Testis (tissue), 3 donors: Measurements from ENCODE around the gene FREM1. TPM values are rescaled to one million over a fixed set of nuclear protein-coding genes. Genes with fewer than 3 reads are reported as not detected.

ENCODE experiments used
- DNase-seq: peaks from one replicate; pipeline ENCODE4 v3.0.0-alpha.2; 2019
- H3K27ac ChIP-seq, 2 donors: fragments of 200-600 bp; sonication (generic); one replicate each; pipeline ENCODE4 v1.5.1; 2019
- H3K27me3 ChIP-seq: fragments of 200-600 bp; sonication (generic); one replicate; pipeline ENCODE4 v1.5.1; 2019
- H3K36me3 ChIP-seq: fragments of 200-600 bp; sonication (generic); one replicate; pipeline ENCODE4 v1.5.1; 2017; ENCODE audit warnings: low read depth; ENCODE audit errors: missing control alignments
- H3K4me1 ChIP-seq: fragments of 200-600 bp; sonication (generic); one replicate; pipeline ENCODE4 v1.5.1; 2019
- H3K4me3 ChIP-seq, 2 donors: fragments of 200-600 bp; sonication (generic); one replicate each; pipeline ENCODE4 v1.5.1; 2017 to 2019
- H3K9me3 ChIP-seq: fragments of 200-600 bp; sonication (generic); one replicate; pipeline ENCODE4 v1.5.1; 2017
- CTCF ChIP-seq, 3 experiments: fragments of 450-650 bp in 2 of 3; fragments of 200-600 bp in 1 of 3; sonication (generic) in 1 of 3; IDR thresholded peaks; one replicate each; pipeline ENCODE4 v1.5.1; 2016 to 2019; ENCODE audit warnings: antibody characterized with exemption in 3 of 3, mild to moderate bottlenecking in 2 of 3, moderate library complexity in 1 of 3
- POLR2A ChIP-seq: fragments of 450-650 bp; IDR thresholded peaks from one replicate; pipeline ENCODE4 v1.6.1; 2017; ENCODE audit warnings: antibody characterized with exemption, mild to moderate bottlenecking, moderate library complexity
- WGBS, 2 donors: methylation state at CpG; one replicate each; pipeline ENCODE4 v1.1.5; 2018; 5-methylcytosine and 5-hydroxymethylcytosine counted together
- intact Hi-C: fragments of 100-400 bp; cut with DNase I; formaldehyde crosslinking; loops from one replicate; pipeline ENCODE4 v1.15.1; 2023; ENCODE audit warnings: low total_unique reads
- polyA plus RNA-seq: library from polyadenylated mRNA; stranded (reverse); fragments of 350-450 nt; fragmentation: Illumina TruSeq; extraction: RNeasy Lipid Tissue Mini Kit (QIAGEN cat#74804); gene quantifications from one replicate; pipeline ENCODE4 v1.2.3, GENCODE V29; 2014; ENCODE audit warnings: low read depth, low replicate concordance; ENCODE audit not compliant: insufficient read depth
- total RNA-seq, 2 donors: library from RNA; depleted of rRNA; stranded (reverse); fragments of >200 nt; gene quantifications; one replicate each; pipeline ENCODE4 v1.2.3, GENCODE V29; 2016

The FREM1 gene
- total and polyA plus RNA-seq, 3 donors from 2014 or later: 4.6 to 14.6 (median 5.7) TPM

GRCh38 chr9:14748373-14748772 lies 161.9 kb downstream of the FREM1 start:
- 85 to 96% methylated on average over 3 of the region's 3 CpGs for WGBS, 2 donors
- no peak for TF ChIP-seq CTCF (IDR thresholded peaks at IDR 0.05)
- no peak for TF ChIP-seq POLR2A
- H3K27me3 ChIP-seq: no peaks in the 10 kb centered on the region
- no peak for DNase-seq
- H3K27ac ChIP-seq: no peak overlapping the region
- no peaks in the 10 kb centered on the region for H3K4me1 ChIP-seq
- H3K4me3 ChIP-seq: no peak overlapping the region
- no peaks in the 10 kb centered on the region for H3K36me3 ChIP-seq
- H3K9me3 ChIP-seq: no peaks in the 10 kb centered on the region
- intact Hi-C loops: no loop called here

GRCh38 chr9:14747111-14747510 lies 163.1 kb downstream of the FREM1 start:
- Histone ChIP-seq H3K9me3 (no peaks in the 10 kb centered on the region), H3K27ac (no peak overlapping the region), H3K27me3 (no peaks in the 10 kb centered on the region), H3K4me1 (no peaks in the 10 kb centered on the region), H3K4me3 (no peak overlapping the region), H3K36me3 (no peaks in the 10 kb centered on the region)
- DNase-seq: no peak
- no peak for TF ChIP-seq POLR2A
- no peak for TF ChIP-seq CTCF (IDR thresholded peaks at IDR 0.05)
- intact Hi-C loops: no loop called here

GRCh38 chr9:14746626-14747025 lies 163.6 kb downstream of the FREM1 start:
- Histone ChIP-seq H3K4me3 (no peak overlapping the region), H3K4me1 (no peaks in the 10 kb centered on the region), H3K9me3 (no peaks in the 10 kb centered on the region), H3K27me3 (no peaks in the 10 kb centered on the region), H3K27ac (no peak overlapping the region), H3K36me3 (no peaks in the 10 kb centered on the region)
- WGBS, 2 donors: 81 to 84% methylated on average over 3 of the region's 3 CpGs
- DNase-seq: no peak
- no peak for TF ChIP-seq POLR2A
- TF ChIP-seq CTCF (IDR thresholded peaks at IDR 0.05): no peak
- intact Hi-C loops: no loop called here

GRCh38 chr9:14744768-14745167 lies 165.5 kb downstream of the FREM1 start:
- WGBS, 2 donors: 97 to 100% methylated on average over 1 of the region's 1 CpG
- no peak for DNase-seq
- no peaks in the 10 kb centered on the region for H3K36me3 ChIP-seq
- intact Hi-C loops: no loop called here
- no peaks in the 10 kb centered on the region for H3K9me3 ChIP-seq
- TF ChIP-seq POLR2A (no peak), CTCF (IDR thresholded peaks at IDR 0.05) (no peak)
- H3K27me3 ChIP-seq: no peaks in the 10 kb centered on the region
- no peak overlapping the region for H3K4me3 ChIP-seq
- no peaks in the 10 kb centered on the region for H3K4me1 ChIP-seq
- no peak overlapping the region for H3K27ac ChIP-seq

GRCh38 chr9:14741369-14741768 lies 168.9 kb downstream of the FREM1 start:
- Histone ChIP-seq H3K36me3 (no peaks in the 10 kb centered on the region), H3K4me3 (no peak overlapping the region), H3K27me3 (no peaks in the 10 kb centered on the region), H3K27ac (no peak overlapping the region), H3K9me3 (no peaks in the 10 kb centered on the region), H3K4me1 (no peaks in the 10 kb centered on the region)
- TF ChIP-seq CTCF (IDR thresholded peaks at IDR 0.05) (no peak), POLR2A (no peak)
- WGBS, 2 donors: 87 to 95% methylated on average over 3 of the region's 3 CpGs
- no peak for DNase-seq
- intact Hi-C loops: no loop called here
